HG03097 (cell line): ENCODE measurements around the gene GLIPR2.
"Not testable (repeated sequence)": the region's sequence is repeated elsewhere in the genome, so short reads cannot be mapped to it uniquely, and the experiment has no call there.

ENCODE experiments used
- ATAC-seq: cut with Tn5 transposase; IDR thresholded peaks from one replicate; pipeline ENCODE4 v1.9.1; 2021; ENCODE audit not compliant: unreplicated experiment, low FRiP score

Gene GLIPR2

GRCh38 chr9:36161187-36161586 lies 24.7 kb downstream of the GLIPR2 start:
- no peak for ATAC-seq

DNA sequence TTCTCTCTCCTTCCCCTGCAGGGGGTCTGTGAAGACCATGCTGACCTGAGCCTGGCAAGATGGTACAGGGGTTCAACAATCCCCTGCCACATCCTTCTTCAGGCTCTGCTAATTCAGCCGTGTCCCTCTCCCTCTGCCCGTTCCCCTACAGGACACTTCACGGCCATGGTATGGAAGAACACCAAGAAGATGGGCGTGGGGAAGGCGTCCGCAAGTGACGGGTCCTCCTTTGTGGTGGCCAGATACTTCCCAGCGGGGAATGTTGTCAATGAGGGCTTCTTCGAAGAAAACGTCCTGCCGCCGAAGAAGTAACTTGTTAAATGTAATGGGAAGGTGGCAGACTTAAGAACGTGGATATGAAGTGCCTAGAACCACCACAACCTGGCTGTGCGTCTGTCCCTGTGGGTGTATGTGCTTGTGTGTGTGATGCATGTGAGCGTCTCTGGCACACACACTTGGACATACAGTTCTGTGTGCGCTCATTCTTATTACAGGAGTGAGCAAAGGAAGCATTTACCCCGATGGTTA lies 25.7 kb downstream of the GLIPR2 start:
- no peak for ATAC-seq

- ATAC-seq: no peak
Observed at GRCh38 chr9:36163049-36163785, 26.7 kb downstream of the GLIPR2 start.

DNA sequence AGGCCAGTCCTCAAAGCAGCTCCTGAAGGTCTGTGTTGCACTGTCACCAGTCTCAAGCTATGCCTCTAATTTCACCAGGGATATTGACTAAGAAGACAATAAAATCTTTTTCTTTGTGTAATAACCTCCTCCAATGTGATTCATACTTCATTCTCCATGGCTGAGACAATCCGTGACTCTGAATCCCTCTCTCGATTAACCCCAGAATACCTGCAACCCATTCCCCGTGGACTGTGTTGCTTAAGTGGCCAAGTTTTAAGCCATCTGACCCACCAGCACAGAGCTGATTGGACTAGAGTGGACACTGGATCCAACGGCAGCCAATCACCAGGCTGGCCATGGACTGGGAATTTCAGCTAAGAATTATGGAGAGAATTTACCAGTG lies 27.2 kb downstream of the GLIPR2 start:
- no peak for ATAC-seq

GRCh38 chr9:36164372-36164771 lies 27.8 kb downstream of the GLIPR2 start:
- no peak for ATAC-seq

DNA sequence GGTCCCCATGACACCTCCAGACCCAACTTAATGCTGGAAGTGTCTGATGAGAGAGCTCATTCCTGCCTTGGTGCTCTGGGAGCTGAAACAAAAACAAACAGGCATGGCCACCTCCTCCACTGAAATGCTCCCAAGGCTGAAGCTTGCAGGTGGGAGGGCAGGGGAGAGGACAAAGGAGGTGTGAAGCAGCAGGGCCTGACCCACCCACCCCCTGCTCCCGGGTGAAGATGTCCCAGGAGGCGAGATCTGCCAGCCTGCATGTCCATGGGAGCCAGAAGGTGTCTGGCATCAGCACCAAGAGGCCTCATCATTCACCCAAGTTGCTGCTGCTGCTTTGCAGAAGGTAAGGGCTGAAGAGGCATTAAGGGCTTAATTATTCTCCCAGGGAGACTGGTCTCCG lies 28.5 kb downstream of the GLIPR2 start:
- no peak for ATAC-seq

- no peak for ATAC-seq
Observed at GRCh38 chr9:36165826-36166167, 29.3 kb downstream of the GLIPR2 start.

- ATAC-seq: peak; percentile 58
Observed at GRCh38 chr9:36166168-36166927, 29.8 kb downstream of the GLIPR2 start.

DNA sequence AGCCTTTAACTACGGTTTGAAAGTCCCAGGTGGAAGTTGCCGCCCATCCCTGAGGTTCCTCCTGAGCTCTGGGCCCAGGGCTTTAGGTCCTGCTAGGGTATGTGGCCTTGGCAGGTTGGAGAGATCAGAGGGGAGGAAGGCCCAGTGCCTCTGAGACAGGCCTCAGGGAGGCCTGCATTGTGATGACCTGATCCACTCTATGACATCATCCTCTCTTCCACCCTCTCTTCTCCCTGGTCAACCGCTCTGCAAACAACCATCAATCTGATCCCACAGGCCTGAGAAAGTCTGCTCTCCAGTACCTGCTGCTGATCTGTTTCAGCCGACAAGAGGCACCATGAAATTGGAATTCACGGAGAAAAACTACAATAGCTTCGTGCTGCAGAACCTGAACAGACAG lies 32.6 kb downstream of the GLIPR2 start, which contains the start of gene CCIN:
Gene CCIN, plus strand, starts transcription at position 223 of the 400 bp plus-strand sequence. Its CDS starts 115 bp downstream, at position 338.
- no peak for ATAC-seq

- no peak for ATAC-seq
Observed at GRCh38 chr9:36169708-36170107, 33.2 kb downstream of the GLIPR2 start.

DNA sequence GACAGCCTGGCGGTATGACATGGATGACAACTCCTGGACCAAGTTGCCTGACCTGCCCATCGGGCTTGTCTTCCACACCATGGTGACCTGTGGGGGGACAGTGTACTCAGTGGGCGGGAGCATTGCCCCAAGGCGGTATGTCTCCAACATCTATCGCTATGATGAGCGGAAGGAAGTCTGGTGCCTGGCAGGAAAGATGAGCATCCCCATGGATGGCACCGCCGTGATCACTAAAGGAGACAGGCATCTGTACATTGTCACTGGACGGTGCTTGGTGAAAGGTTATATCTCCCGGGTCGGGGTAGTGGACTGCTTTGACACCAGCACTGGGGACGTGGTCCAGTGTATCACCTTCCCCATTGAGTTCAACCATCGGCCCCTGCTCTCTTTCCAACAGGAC lies 34.0 kb downstream of the GLIPR2 start:
- no peak for ATAC-seq

DNA sequence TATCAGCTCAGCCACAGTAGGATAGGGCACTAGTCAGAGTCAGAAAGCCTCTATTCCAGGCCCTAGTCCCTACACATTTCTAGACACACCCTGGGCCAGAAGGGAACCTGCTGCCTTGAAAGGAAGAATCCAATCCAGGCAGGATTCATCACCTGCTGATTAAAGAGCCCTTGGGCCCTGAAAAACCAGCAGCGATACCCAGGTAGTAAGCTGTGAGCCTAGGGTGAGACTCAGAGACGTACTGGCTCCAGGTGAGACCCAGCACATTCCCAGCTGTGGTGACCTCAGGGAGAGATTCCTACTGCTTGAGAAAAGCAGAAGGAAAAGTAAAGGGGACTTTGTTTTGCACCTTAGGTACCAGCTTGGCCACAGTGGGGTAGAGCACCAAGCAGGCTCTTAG lies 37.3 kb downstream of the GLIPR2 start:
- no peak for ATAC-seq

GRCh38 chr9:36174271-36174670 lies 37.7 kb downstream of the GLIPR2 start:
- ATAC-seq: no peak

- no peak for ATAC-seq
Observed at GRCh38 chr9:36174731-36175130, 38.2 kb downstream of the GLIPR2 start.

- not testable (repeated sequence) for ATAC-seq
Observed at GRCh38 chr9:36175209-36175608, 38.7 kb downstream of the GLIPR2 start.

- ATAC-seq: not testable (repeated sequence)
Observed at GRCh38 chr9:36176496-36176895, 40.0 kb downstream of the GLIPR2 start.

GRCh38 chr9:36177571-36177970 lies 41.0 kb downstream of the GLIPR2 start:
- ATAC-seq: no peak

DNA sequence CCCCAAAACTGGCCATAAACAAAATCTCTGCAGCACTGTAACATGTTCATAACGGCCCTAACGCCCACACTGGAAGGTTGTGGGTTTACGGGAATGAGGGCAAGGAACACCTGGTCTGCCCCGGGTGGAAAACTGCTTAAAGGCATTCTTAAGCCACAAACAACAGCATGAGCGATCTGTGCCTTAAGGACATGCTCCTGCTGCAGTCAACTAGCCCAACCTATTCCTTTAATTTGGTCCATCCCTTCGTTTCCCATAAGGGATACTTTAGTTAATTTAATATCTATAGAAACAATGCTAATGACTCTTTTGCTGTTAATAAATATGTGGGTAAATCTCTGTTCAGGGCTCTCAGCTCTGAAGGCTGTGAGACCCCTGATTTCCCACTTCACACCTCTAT lies 43.7 kb downstream of the GLIPR2 start:
- not testable (repeated sequence) for ATAC-seq

- no peak for ATAC-seq
Observed at GRCh38 chr9:36187414-36187813, 50.9 kb downstream of the GLIPR2 start.

- ATAC-seq: no peak
Observed at GRCh38 chr9:36188212-36188611, 51.7 kb downstream of the GLIPR2 start.

- ATAC-seq: no peak
Observed at GRCh38 chr9:36189976-36190375, 53.4 kb downstream of the GLIPR2 start.
